ENCODE data around the gene NOTCH1.

Gene NOTCH1

GRCh38 chr9:136529516-136530460 is 16.1 kb downstream of the NOTCH1 start:
- H3K27ac ChIP-seq (ENCODE audit: low read depth, low read length) = no peak overlapping the region
- H3K4me3 ChIP-seq (ENCODE audit: insufficient read depth, low read length, poor library complexity, severe bottlenecking) = no peak overlapping the region
- no peak for TF ChIP-seq EZH2phosphoT487 (conservative IDR thresholded peaks at IDR 0.05; ENCODE audit: low read length)
- TF ChIP-seq, protein P1, sequence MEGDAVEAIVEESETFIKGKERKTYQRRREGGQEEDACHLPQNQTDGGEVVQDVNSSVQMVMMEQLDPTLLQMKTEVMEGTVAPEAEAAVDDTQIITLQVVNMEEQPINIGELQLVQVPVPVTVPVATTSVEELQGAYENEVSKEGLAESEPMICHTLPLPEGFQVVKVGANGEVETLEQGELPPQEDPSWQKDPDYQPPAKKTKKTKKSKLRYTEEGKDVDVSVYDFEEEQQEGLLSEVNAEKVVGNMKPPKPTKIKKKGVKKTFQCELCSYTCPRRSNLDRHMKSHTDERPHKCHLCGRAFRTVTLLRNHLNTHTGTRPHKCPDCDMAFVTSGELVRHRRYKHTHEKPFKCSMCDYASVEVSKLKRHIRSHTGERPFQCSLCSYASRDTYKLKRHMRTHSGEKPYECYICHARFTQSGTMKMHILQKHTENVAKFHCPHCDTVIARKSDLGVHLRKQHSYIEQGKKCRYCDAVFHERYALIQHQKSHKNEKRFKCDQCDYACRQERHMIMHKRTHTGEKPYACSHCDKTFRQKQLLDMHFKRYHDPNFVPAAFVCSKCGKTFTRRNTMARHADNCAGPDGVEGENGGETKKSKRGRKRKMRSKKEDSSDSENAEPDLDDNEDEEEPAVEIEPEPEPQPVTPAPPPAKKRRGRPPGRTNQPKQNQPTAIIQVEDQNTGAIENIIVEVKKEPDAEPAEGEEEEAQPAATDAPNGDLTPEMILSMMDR (IDR thresholded peaks at IDR 0.05; ENCODE audit: insufficient read depth, low read length, poor library complexity, severe bottlenecking) = no peak
- H3K9me3 ChIP-seq (ENCODE audit: insufficient read depth, low read length) = no peaks in the 10 kb centered on the region
- no peaks in the 10 kb centered on the region for H4K20me1 ChIP-seq (ENCODE audit: low read depth, low read length)
- H2AFZ ChIP-seq (ENCODE audit: low read depth, low read length, severe bottlenecking) = no peak overlapping the region
- H3K79me2 ChIP-seq (ENCODE audit: insufficient read depth, low read length) = no peaks in the 10 kb centered on the region
- H3F3A ChIP-seq (ENCODE audit: insufficient read depth) = no peaks in the 10 kb centered on the region
- no peak overlapping the region for H3K9ac ChIP-seq (ENCODE audit: low read length)
- H3K36me3 ChIP-seq (ENCODE audit: low read length) = no peaks in the 10 kb centered on the region
- H3K4me2 ChIP-seq (ENCODE audit: low read depth, low read length, poor library complexity, severe bottlenecking) = no peak overlapping the region
- H3K9me2 ChIP-seq (replicated peaks; ENCODE audit: insufficient read depth, low read length) = no peaks in the 10 kb centered on the region
- no peaks in the 10 kb centered on the region for H3K27me3 ChIP-seq (ENCODE audit: low read length)

DNA sequence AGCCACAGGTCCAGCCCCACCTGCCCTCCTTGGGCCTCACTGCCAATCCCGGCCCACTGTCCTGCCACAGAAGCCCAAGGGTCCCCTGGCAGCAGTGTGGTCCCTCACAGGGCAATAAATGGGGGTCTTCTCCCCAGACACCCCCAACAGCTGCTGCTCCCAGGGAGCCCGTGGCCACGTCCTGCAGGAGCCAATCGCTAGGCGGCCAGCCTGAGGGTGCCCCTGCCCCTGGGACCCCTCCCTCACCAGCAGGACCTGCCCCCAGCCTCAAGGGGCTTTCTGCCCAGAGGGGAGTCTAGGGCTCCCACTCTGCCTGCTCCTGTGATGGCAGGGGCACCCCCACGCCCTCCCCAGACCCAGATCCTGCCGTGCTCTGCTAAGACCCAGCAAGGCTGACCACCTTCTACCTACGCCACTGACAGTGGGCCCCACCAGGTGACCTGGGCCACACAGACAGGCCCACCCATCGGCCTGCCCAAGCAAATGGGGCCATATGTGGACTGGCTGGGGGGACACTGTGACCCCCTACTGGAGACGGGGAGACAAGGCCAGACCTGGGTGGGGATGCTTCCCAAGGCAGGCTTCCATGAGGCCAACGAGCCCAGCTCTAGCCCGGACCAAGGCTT is 17.0 kb downstream of the NOTCH1 start:
- Histone ChIP-seq H3K79me2 (ENCODE audit: insufficient read depth, low read length) (no peaks in the 10 kb centered on the region), H3K9me2 (replicated peaks; ENCODE audit: insufficient read depth, low read length) (no peaks in the 10 kb centered on the region), H3K27ac (ENCODE audit: low read depth, low read length) (no peak overlapping the region), H3K4me3 (ENCODE audit: insufficient read depth, low read length, poor library complexity, severe bottlenecking) (no peak overlapping the region), H3K27me3 (ENCODE audit: low read length) (no peaks in the 10 kb centered on the region), H3K4me2 (ENCODE audit: low read depth, low read length, poor library complexity, severe bottlenecking) (no peak overlapping the region), H3K36me3 (ENCODE audit: low read length) (no peaks in the 10 kb centered on the region), H3F3A (ENCODE audit: insufficient read depth) (no peaks in the 10 kb centered on the region), H3K9ac (ENCODE audit: low read length) (no peak overlapping the region), H2AFZ (ENCODE audit: low read depth, low read length, severe bottlenecking) (no peak overlapping the region), H4K20me1 (ENCODE audit: low read depth, low read length) (no peaks in the 10 kb centered on the region), H3K9me3 (ENCODE audit: insufficient read depth, low read length) (no peaks in the 10 kb centered on the region)
- TF ChIP-seq, protein P1 (IDR thresholded peaks at IDR 0.05; ENCODE audit: insufficient read depth, low read length, poor library complexity, severe bottlenecking) = no peak
- no peak for TF ChIP-seq EZH2phosphoT487 (conservative IDR thresholded peaks at IDR 0.05; ENCODE audit: low read length)

DNA sequence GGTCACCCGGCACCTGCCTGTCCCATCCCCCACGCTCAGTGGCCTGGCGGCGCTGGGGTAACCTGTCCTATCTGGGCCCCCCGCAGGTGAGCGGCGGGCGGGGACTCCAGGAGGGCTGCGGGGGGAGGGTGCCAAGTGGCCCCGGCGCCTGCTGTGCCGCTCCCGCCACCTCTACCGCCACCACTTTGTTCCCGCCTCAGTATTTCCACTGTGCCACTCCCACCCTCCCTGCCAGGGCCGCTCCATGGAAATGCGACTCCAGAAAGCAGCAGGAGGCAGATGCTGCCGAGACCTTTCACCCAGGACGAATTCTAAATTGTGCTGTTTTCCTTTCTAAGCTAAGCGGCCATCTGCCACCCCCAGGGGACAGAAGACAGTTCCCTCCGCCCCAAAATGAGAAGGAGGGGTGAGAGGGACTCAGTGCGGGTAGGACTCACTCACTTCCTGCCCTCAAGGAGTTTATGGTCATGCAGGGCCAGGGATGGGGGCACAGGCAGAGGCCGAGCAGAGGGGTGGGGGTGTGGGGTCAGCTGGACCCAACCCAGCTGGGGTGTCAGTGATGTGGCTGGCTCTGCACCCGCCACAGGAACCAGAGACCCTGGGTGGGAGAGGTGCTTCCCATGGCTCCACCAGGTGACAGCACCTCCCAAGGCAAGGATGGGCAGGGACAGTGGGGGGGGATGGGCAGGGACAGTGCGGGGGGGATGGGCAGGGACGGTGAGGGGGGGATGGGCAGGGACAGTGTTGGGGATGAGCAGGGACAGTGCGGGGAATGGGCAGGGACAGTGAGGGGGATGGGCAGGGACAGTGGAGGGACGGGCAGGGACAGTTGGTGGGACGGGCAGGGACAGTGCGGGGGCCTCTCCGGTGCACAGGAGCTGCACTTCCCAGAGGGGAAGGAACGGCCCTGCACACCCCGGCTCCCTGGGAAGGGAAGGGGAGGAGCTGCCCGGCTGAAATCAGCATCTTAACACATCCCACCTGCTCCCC is 17.8 kb downstream of the NOTCH1 start:
- no peak for TF ChIP-seq EZH2phosphoT487 (conservative IDR thresholded peaks at IDR 0.05; ENCODE audit: low read length)
- TF ChIP-seq, protein P1 (IDR thresholded peaks at IDR 0.05; ENCODE audit: insufficient read depth, low read length, poor library complexity, severe bottlenecking) = no peak
- no peaks in the 10 kb centered on the region for H3F3A ChIP-seq (ENCODE audit: insufficient read depth)
- no peak overlapping the region for H3K4me3 ChIP-seq (ENCODE audit: insufficient read depth, low read length, poor library complexity, severe bottlenecking)
- no peaks in the 10 kb centered on the region for H3K79me2 ChIP-seq (ENCODE audit: insufficient read depth, low read length)
- H3K9ac ChIP-seq (ENCODE audit: low read length) = no peak overlapping the region
- H4K20me1 ChIP-seq (ENCODE audit: low read depth, low read length) = no peaks in the 10 kb centered on the region
- H3K36me3 ChIP-seq (ENCODE audit: low read length) = no peaks in the 10 kb centered on the region
- no peak overlapping the region for H3K4me2 ChIP-seq (ENCODE audit: low read depth, low read length, poor library complexity, severe bottlenecking)
- H3K9me2 ChIP-seq (replicated peaks; ENCODE audit: insufficient read depth, low read length) = no peaks in the 10 kb centered on the region
- no peak overlapping the region for H3K27ac ChIP-seq (ENCODE audit: low read depth, low read length)
- H2AFZ ChIP-seq (ENCODE audit: low read depth, low read length, severe bottlenecking) = no peak overlapping the region
- H3K9me3 ChIP-seq (ENCODE audit: insufficient read depth, low read length) = no peaks in the 10 kb centered on the region
- H3K27me3 ChIP-seq (ENCODE audit: low read length) = no peaks in the 10 kb centered on the region
